OCI-LY1 (cell line): ENCODE results near the gene PRMT5.
"Not testable (repeated sequence)": the region's sequence is repeated elsewhere in the genome, so short reads cannot be mapped to it uniquely, and the experiment has no call there.

Experiments used
- H2AFZ ChIP-seq: fragments of 200-600 bp; sonication (generic), shearing (Covaris generic); 2 replicates; pipeline ENCODE4 v1.6.0; 2014; ENCODE audit warnings: antibody characterized with exemption, mild to moderate bottlenecking, low read length
- H3F3A ChIP-seq: fragments of 200-600 bp; sonication (generic), shearing (Covaris generic); 2 replicates; pipeline ENCODE4 v1.6.0; 2014; ENCODE audit warnings: mild to moderate bottlenecking, antibody characterized with exemption, low read length, moderate library complexity; ENCODE audit not compliant: insufficient read depth
- H3K27ac ChIP-seq: fragments of 200-600 bp; sonication (generic); 2 replicates; pipeline ENCODE4 v1.5.1; 2014; ENCODE audit warnings: low read length, mixed run types, mild to moderate bottlenecking, low read depth; ENCODE audit not compliant: poor library complexity, severe bottlenecking
- H3K27me3 ChIP-seq: fragments of 200-600 bp; sonication (generic); 2 replicates; pipeline ENCODE4 v1.6.0; 2014; ENCODE audit warnings: antibody characterized with exemption, mild to moderate bottlenecking, low read length, moderate library complexity; ENCODE audit not compliant: insufficient read depth
- H3K36me3 ChIP-seq: fragments of 200-600 bp; sonication (generic); 2 replicates; pipeline ENCODE4 v1.6.1; 2014; ENCODE audit warnings: mild to moderate bottlenecking, antibody characterized with exemption, low read length, moderate library complexity, mixed read lengths; ENCODE audit not compliant: insufficient read depth
- H3K4me1 ChIP-seq: fragments of 200-600 bp; sonication (generic); 2 replicates; pipeline ENCODE4 v1.5.1; 2014; ENCODE audit warnings: mild to moderate bottlenecking, low read length, moderate library complexity; ENCODE audit not compliant: insufficient read depth, severe bottlenecking
- H3K4me2 ChIP-seq: fragments of 200-600 bp; sonication (generic), shearing (Covaris generic); 2 replicates; pipeline ENCODE4 v1.6.1; 2014; ENCODE audit warnings: low read length
- H3K4me3 ChIP-seq: fragments of 200-600 bp; sonication (generic); 2 replicates; pipeline ENCODE4 v1.5.1; 2014; ENCODE audit warnings: low read length, low read depth, mild to moderate bottlenecking, mixed read lengths; ENCODE audit not compliant: poor library complexity, severe bottlenecking
- H3K79me2 ChIP-seq: fragments of 200-600 bp; shearing (Covaris generic); 2 replicates; pipeline ENCODE4 v1.6.1; 2016; ENCODE audit warnings: mixed run types, low read length, mixed read lengths; ENCODE audit not compliant: insufficient read depth
- H3K9ac ChIP-seq: fragments of 200-600 bp; sonication (generic), shearing (Covaris generic); 2 replicates; pipeline ENCODE4 v1.6.1; 2014; ENCODE audit warnings: mild to moderate bottlenecking, low read length, mixed read lengths
- H3K9me2 ChIP-seq: fragments of 200-600 bp; sonication (generic), shearing (Covaris generic); 2 replicates; pipeline ENCODE4 v1.6.1; 2014; ENCODE audit warnings: low read depth, mild to moderate bottlenecking, low read length, mixed read lengths
- H3K9me3 ChIP-seq: fragments of 200-600 bp; shearing (Covaris generic); 2 replicates; pipeline ENCODE4 v1.6.1; 2014; ENCODE audit warnings: low read length, mixed read lengths
- H4K20me1 ChIP-seq: fragments of 200-600 bp; sonication (generic), shearing (Covaris generic); 2 replicates; pipeline ENCODE4 v1.6.0; 2016; ENCODE audit warnings: mild to moderate bottlenecking, low read length; ENCODE audit not compliant: insufficient read depth
- EZH2 ChIP-seq: fragments of 200-600 bp; sonication (generic), shearing (Covaris generic); IDR thresholded peaks from 2 replicates; pipeline ENCODE4 v1.8.0; 2017; ENCODE audit warnings: borderline replicate concordance, mixed run types, mild to moderate bottlenecking, antibody characterized with exemption, low read length, moderate library complexity, mixed read lengths
- TF ChIP-seq, protein P1 (sequence below): fragments of 200-600 bp; sonication (generic), shearing (Covaris generic); IDR thresholded peaks from 2 replicates; pipeline ENCODE4 v1.5.1; 2017; ENCODE audit warnings: mild to moderate bottlenecking, antibody characterized with exemption, low read length, moderate library complexity, mixed read lengths

The PRMT5 gene

DNA sequence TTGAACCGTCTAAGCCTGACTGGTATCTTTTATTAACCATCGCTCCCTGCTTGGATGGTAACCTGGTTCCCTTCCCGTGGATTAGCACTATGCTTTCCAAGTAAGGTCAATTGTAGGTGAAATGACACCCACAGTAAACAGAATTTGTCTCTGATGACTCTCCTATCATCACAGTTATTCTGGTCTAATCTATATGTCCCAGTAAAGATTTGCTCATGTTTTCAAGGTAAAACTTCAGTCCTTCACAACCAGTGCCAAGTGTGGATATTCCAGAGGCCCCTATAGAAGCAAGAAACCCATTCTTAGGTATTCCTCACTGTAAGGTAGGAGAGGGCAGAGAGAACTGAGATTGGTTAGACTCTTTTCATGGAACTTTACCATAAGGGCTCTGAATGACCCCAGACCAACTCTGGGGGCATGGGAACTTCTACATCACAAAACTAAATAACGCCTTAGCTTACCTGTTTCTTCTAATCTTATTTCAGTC, 37.6 kb upstream of the PRMT5 start:
- no peak overlapping the region for H3K4me3 ChIP-seq
- no peaks in the 10 kb centered on the region; the same call in 1 of the 2 replicates for H3K36me3 ChIP-seq
- H3K4me2 ChIP-seq, result no peak overlapping the region
- no peak overlapping the region for H2AFZ ChIP-seq
- H3K9me2 ChIP-seq, result no peaks in the 10 kb centered on the region
- no peaks in the 10 kb centered on the region for H3F3A ChIP-seq
- H3K27me3 ChIP-seq, result no peaks in the 10 kb centered on the region
- TF ChIP-seq EZH2, result no peak
- TF ChIP-seq, protein P1, sequence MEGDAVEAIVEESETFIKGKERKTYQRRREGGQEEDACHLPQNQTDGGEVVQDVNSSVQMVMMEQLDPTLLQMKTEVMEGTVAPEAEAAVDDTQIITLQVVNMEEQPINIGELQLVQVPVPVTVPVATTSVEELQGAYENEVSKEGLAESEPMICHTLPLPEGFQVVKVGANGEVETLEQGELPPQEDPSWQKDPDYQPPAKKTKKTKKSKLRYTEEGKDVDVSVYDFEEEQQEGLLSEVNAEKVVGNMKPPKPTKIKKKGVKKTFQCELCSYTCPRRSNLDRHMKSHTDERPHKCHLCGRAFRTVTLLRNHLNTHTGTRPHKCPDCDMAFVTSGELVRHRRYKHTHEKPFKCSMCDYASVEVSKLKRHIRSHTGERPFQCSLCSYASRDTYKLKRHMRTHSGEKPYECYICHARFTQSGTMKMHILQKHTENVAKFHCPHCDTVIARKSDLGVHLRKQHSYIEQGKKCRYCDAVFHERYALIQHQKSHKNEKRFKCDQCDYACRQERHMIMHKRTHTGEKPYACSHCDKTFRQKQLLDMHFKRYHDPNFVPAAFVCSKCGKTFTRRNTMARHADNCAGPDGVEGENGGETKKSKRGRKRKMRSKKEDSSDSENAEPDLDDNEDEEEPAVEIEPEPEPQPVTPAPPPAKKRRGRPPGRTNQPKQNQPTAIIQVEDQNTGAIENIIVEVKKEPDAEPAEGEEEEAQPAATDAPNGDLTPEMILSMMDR, result no peak
- H4K20me1 ChIP-seq, result no peaks in the 10 kb centered on the region
- H3K79me2 ChIP-seq, result no peaks in the 10 kb centered on the region
- H3K9ac ChIP-seq, result no peak overlapping the region
- no peak overlapping the region for H3K27ac ChIP-seq
- H3K4me1 ChIP-seq, result no peaks in the 10 kb centered on the region
- no peaks in the 10 kb centered on the region for H3K9me3 ChIP-seq

DNA sequence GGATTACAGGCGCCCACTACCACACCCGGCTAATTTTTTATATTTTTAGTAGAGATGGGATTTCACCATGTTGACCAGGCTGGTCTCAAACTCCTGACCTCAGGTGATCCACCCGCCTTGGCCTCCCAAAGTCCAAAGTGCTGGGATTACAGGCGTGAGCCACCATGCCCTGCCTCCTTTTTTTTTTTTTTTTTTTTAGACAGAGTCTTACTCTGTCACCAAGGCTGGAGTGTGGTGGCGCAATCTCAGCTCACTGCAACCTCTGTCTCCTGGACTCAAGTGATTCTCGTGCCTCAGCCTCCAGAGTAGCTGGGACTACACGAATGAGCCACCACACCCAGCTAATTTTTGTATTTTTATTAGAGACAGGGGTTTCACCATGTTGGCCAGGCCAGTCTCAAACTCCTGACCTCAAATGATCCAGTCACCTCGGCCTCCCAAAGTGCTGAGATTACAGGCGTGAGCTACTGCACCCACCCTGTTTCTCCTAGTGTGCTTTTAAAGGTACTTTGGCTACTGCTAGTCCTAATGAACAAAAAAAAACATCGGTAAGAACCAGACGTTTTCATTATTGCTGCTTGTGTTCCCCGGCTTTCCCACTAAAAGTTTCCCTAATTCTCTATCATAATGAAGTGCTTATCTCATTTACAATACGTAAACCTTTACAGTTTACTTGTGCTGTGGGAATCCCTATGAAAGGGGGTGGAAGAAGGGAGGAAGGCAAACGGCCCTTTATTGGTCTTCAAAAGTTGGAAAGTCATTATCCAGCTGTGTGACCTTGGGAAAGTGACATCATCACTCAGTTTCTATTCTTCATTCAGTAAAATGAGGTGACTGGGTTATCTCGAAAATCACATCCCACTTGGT, 37.0 kb upstream of the PRMT5 start:
- H3K4me2 ChIP-seq, H3K4me1 ChIP-seq, H3K9ac ChIP-seq, H3K79me2 ChIP-seq, H3K9me3 ChIP-seq, H3K36me3 ChIP-seq, H3K27ac ChIP-seq, H2AFZ ChIP-seq, H3K4me3 ChIP-seq, H3K9me2 ChIP-seq, H3F3A ChIP-seq, H3K27me3 ChIP-seq, H4K20me1 ChIP-seq: not testable (repeated sequence)

DNA sequence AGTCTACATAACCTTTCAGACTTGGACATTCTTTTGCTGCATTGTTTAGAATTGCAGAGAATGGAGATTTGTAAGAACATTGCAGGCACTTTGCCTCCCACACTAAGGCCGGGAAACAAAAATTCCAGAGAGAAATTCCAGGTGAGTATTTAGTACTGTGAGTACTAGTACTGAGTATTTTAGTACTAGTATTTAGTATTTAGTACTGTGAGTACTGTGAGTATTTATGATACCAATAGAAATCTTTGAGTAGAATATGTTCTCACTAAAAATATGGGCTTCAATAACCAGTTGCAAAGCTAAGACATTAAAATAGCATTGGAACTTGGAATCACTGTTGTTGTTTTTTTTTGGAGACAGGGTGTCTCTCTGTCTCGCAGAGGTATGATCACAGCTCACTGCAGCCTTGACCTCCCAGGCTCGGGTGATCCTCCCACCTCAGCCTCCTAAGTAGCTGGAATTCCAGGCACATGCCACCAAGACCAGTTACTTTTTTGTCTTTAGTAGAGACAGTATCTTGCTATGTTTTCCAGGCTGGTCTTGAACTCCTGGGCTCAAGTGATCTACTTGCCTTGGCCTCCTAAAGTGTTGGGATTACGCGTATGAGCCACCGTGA, 33.0 kb upstream of the PRMT5 start:
- H3K9me2 ChIP-seq, result no peaks in the 10 kb centered on the region
- no peaks in the 10 kb centered on the region for H3F3A ChIP-seq
- no peak overlapping the region for H3K27ac ChIP-seq
- H3K4me3 ChIP-seq, result no peak overlapping the region
- no peak for TF ChIP-seq EZH2
- no peaks in the 10 kb centered on the region; the same call in 1 of the 2 replicates for H3K36me3 ChIP-seq
- H3K27me3 ChIP-seq, result no peaks in the 10 kb centered on the region
- H3K9me3 ChIP-seq, result no peaks in the 10 kb centered on the region
- no peaks in the 10 kb centered on the region for H3K4me1 ChIP-seq
- H3K79me2 ChIP-seq, result no peaks in the 10 kb centered on the region
- H3K4me2 ChIP-seq, result no peak overlapping the region
- H4K20me1 ChIP-seq, result no peaks in the 10 kb centered on the region
- H3K9ac ChIP-seq, result no peak overlapping the region
- H2AFZ ChIP-seq, result no peak overlapping the region

DNA sequence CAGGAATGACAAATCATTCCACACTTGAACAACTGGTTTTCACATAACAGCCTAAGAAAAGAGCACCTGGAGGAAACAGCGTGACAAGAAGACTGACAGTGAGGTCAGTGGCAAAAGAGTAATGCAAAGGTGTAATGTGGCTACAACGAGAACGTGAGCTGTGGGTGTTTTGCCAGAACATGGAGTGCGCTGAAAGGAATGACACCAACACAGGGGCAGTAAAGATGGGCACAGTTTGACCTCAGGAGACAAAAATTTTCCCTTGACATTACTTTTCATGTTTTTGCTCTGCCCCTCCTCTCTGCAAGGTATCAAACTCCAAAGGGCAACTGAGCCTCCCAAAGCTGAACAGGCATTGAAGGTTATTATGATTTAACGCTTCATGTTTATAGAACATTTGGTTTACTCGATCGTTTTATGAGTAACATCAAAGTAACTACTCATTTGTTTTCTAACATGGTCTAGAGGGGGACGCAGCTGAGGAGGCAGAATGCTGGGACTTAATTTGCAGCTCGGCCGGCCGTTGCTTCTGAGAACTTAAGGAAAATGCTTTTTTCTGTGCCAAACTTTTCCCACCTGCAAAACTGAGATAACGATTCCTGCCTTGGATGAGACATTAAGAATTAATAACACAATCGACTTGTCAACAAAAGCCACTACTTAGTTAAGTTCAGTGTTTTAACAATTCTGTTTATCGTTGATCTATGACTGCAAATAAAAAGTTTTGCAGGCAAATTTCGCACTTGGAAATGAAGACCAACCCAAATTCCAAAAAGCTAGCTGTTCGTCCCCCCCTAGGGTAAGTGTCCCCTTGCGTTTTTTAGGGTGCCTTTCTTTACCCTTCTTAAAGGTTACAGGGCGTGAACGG, 26.8 kb upstream of the PRMT5 start:
- H3K4me2 ChIP-seq, result peak overlapping the region; percentile 87
- no peaks in the 10 kb centered on the region for H3K79me2 ChIP-seq
- TF ChIP-seq, protein P1, result no peak
- no peak for TF ChIP-seq EZH2
- no peaks in the 10 kb centered on the region for H3K9me3 ChIP-seq
- H3F3A ChIP-seq, result 0 out of 2 replicates have a peak, but pooled peaks cover 4% of the 10 kb centered on the region
- H4K20me1 ChIP-seq, result no peaks in the 10 kb centered on the region
- H3K9ac ChIP-seq, result peak overlapping the region; percentile 87
- H3K4me1 ChIP-seq, result peaks cover 12% of the 10 kb centered on the region
- no peak overlapping the region for H2AFZ ChIP-seq
- no peaks in the 10 kb centered on the region for H3K9me2 ChIP-seq
- H3K36me3 ChIP-seq, result peaks cover 22% of the 10 kb centered on the region; the same call in 1 of the 2 replicates
- no peaks in the 10 kb centered on the region for H3K27me3 ChIP-seq
- H3K4me3 ChIP-seq, result peak overlapping the region; percentile 75
- H3K27ac ChIP-seq, result peak overlapping the region; percentile 67
